Lung microvascular endothelial cell (primary cell): Measurements from ENCODE around the gene AKAP11. TPM values are rescaled to one million over a fixed set of nuclear protein-coding genes. Genes with fewer than 3 reads are reported as not detected.
A peak's percentile ranks its signal among the peaks of the same experiment; 100 is the strongest.

Experiments
- DNase-seq, 2 donors: peaks; one replicate each; pipeline versions ENCODE4 v3.0.0 to v3.0.0-alpha.2; 2010; ENCODE audit warnings: low read depth in 2 of 2
- total RNA-seq: library from RNA; depleted of rRNA; stranded (reverse); fragments of >200 nt; gene quantifications from 2 replicates; pipeline ENCODE4 v1.2.1, GENCODE V29; 2014

Gene AKAP11
- total RNA-seq, 1 donor from 2014 or later = 19.2 TPM

- peak; percentile 96 to 98 for DNase-seq
These were observed 426 bp upstream of the AKAP11 start for GRCh38 chr13:42271337-42272114.

- no peak for DNase-seq
These were observed 838 bp downstream of the AKAP11 start for GRCh38 chr13:42272804-42273175.

DNA sequence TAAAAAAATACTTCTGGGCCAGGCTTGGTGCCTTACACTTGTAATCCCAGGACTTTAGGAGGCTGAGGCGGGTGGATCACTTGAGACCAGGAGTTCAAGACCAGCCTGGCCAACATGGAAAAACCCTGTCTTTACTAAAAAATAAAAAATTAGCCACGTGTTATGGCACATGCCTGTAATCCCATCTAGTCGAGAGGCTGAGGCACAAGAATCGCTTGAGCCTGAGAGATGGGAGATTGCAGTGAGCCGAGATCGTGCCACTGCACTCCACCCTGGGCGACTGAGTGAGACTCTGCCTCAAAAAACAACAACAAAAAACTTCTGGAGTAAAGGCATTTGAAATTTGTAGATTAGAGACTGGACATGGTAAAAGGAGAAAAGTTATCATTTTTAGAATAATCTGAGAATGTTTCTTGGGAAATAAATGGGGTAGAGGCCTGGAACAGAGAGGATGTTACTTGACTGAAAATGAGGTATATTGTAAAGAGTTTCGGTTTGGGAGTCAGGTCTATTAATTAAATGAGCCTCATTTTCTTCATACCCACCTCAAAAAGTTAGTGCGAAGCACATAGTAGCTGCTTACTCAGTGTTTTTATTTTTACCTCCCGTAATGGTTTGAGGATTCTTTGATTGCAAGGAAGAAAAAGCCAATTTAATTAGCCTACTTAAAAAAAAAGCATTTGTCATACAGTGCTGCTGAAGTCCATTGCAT, 2.6 kb downstream of the AKAP11 start:
- no peak for DNase-seq

DNA sequence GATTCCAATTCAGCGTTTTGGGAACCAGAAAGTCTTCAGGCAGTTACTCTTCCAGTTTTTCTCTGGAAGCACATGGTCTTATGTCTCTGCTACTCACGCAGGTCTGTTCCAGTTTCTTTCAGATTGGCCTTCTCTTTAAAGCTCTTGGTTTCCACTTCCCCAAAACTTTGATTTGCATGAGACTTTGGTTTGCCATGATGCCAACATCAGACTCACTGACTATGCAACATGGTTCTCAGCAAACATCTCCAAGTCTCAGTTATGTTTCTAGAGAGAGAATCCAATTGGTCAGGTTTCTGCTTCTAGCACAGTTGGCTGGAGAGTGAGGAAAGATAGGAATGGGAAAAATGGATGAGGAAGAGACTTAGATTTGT, 3.1 kb downstream of the AKAP11 start:
- DNase-seq = no peak

DNA sequence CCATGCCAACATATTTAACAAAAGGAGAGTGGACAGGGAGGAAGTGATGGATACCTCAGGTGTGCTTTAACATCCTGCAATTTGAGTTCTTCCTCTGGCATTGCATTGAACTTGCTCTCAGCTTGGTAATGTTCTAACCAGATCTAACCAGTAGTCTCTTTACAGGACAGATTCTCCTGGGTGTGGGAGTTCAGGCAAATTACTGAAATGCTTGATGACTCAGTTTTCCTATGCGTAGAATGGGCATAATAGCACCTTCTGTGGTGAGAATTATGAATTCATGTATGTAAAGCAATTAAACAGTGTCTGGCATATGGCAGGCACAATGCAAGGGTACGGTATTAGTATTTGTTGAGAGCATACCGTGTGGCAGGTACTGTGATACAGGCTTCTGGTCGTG, 3.6 kb downstream of the AKAP11 start:
- no peak for DNase-seq

- DNase-seq = no peak
These were observed 4.7 kb downstream of the AKAP11 start for GRCh38 chr13:42276683-42277082.

DNA sequence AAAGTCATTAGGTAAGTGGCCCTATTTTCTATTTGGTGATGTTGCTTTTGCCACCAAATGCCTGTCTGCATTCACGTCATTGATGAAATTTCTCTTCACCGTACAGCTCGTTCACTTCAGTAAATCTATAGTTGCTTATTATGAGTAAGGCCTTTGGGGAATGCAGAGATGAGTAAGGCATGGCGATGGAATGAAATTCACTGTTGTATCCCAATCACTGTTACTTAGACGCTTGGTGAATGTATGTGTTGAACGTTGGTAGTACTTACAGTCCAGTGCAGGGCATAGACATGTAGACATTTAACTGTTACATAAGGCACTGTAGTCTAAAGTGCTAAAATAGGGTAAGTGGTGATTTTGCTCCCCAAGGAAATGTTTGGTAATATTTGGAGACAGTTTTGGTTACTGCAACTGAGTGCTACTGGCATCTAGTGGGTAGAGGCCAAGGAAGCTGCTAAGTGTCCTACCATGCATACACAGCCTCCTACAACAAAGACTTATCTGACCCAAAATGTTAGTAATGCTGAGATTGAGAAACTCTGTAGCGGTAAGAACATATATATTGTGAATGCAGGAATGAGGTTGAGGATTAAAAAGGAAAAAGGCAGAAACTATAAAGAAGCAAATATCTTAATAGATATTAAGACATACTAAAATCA, 5.8 kb downstream of the AKAP11 start:
- DNase-seq = no peak

DNA sequence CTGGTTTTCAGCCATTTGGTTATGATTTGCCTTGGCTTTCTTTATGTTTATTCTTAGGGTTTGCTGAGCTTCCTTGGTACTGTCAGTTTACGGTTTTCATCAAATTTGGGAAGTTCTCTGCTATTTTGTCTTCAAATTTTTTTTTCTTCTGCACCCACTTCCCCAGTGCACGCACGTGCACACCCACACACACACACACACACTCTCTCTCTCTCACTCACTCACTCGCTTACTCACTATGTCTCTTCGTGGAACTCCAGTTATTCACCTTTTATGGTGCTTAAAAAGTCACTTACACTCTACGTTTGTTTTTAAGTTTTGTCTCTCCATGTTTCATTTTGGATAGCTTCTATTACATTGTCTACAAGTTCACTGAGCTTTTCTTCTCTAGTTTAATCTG, 7.1 kb downstream of the AKAP11 start:
- no peak for DNase-seq

- peak; percentile 51 to 88 for DNase-seq
These were observed 8.0 kb downstream of the AKAP11 start for GRCh38 chr13:42279986-42280385.

DNA sequence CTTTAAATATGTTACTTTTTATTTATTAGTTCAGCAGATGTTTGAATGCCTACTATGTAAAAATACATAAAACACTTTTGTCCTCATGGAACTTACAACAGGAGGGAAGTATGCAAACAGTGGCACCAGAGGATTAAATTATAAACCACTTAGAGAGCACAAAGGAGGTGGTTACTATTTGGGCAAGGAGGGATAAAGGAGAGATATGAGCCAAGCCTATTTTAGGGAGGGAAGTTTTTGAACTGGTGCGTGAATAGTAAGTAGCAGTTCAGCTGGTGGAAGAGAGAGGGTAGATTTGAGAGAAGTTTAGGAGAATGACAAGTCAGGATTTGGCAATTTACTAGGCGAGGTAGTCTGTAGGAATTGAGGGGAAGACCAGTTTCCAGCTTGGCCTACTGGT, 8.6 kb downstream of the AKAP11 start:
- no peak for DNase-seq

- peak; percentile 41 to 44 for DNase-seq
These were observed 11.6 kb downstream of the AKAP11 start for GRCh38 chr13:42283574-42283973.

- DNase-seq = no peak
These were observed 12.1 kb downstream of the AKAP11 start for GRCh38 chr13:42284068-42284467.

DNA sequence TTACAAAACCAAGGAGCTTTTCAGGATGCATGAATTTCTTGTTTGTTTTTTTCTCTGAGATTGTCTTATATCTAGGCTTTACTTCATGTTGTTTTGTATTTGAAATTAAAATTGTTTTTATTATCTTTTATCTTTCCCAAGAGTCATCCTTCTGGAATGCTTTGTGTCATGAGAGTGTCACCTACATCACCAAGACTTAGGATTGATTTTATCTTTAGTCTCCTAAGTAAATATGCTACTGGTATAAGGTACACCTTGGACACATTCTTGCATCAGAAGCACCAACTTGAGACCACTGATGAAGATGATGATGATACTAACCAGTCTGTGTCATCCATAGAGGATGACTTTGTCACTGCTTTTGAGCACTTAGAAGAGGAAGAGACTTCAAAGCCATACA, 26.4 kb downstream of the AKAP11 start:
- no peak for DNase-seq

DNA sequence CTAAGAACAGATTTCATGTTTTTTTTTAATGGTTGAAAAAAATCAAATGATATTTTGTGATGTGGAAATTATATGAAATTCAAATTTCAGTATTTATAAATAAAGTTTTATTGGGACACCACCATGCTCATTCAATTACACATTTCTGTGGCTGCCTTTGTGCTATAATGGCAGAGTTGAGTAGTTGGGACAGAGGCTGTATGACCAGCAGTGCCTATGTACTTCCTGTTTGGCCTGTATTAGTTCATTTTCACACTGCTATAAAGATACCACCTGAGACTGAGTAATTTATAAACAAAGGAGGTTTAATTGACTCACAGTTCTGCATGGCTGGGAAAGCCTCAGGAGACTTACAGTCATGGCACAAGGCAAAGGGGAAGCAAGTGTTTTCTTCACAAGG, 33.6 kb downstream of the AKAP11 start:
- DNase-seq = no peak

DNA sequence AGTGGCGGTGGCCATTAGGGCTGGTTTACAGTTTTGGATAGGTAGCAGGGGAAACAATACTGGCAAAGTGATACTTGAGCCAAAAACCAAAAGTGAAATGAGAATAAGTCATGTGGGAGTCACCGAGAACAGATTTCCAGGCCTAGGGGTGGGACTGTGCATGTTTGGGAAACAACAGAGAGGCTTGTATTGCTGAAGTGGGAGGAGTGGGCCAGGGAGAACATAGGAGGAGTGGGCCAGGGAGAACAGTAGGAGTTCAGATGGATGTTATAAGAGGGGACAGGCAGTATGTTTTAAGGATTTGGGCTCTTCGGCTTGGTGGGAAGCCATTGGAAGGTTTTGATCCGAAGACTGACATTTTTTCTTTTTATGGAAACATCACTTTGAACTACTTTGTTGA, 35.5 kb downstream of the AKAP11 start:
- DNase-seq = no peak

GRCh38 chr13:42312817-42313431, 41.0 kb downstream of the AKAP11 start:
- DNase-seq = no peak

- DNase-seq = no peak
These were observed 46.6 kb downstream of the AKAP11 start for GRCh38 chr13:42318570-42318969.

GRCh38 chr13:42320375-42320787, 48.4 kb downstream of the AKAP11 start:
- no peak for DNase-seq

- no peak for DNase-seq
These were observed 50.9 kb downstream of the AKAP11 start for GRCh38 chr13:42322806-42323205.

DNA sequence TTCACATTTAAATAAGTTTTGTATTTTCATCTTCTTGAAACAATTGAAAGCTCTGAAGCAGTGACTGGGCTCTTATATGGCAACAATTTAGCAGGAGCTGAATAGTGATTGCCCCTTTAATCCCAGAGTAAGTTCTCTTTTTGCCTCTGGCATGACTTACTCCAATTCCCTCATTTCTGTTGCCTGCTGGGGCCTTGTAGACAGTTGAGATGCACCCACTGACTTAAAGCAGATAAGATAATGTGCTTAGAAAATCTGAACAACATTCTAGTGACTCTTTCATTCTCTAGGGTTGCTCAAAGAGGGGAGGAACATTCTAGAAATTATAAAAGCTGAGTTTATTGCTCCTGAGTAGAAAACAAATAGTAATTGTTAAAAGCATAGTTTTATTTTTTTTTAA, 52.8 kb downstream of the AKAP11 start:
- DNase-seq = no peak

- no peak for DNase-seq
These were observed 55.8 kb downstream of the AKAP11 start for GRCh38 chr13:42327725-42328124.

GRCh38 chr13:42328672-42329071, 56.7 kb downstream of the AKAP11 start:
- peak in 1 of 2 donors; percentile 27 for DNase-seq
